SU-DHL-6 (cell line): ENCODE measurements around the gene LGALS9B.
"Not testable (repeated sequence)": the region's sequence is repeated elsewhere in the genome, so short reads cannot be mapped to it uniquely, and the experiment has no call there.

Experiments
- EZH2phosphoT487 ChIP-seq: fragments of 200-600 bp; sonication (generic), shearing (Covaris generic); conservative IDR thresholded peaks from 2 replicates; pipeline ENCODE4 v1.6.1; 2018; ENCODE audit warnings: mild to moderate bottlenecking, antibody characterized with exemption, low read length, moderate library complexity, mixed read lengths
- TF ChIP-seq, protein P1 (sequence below): fragments of 200-600 bp; sonication (generic); IDR thresholded peaks from one replicate; pipeline ENCODE4 v1.5.1; 2017; ENCODE audit warnings: antibody characterized with exemption, mild to moderate bottlenecking, low read length, moderate library complexity; ENCODE audit not compliant: insufficient read depth, poor library complexity, severe bottlenecking

DNA sequence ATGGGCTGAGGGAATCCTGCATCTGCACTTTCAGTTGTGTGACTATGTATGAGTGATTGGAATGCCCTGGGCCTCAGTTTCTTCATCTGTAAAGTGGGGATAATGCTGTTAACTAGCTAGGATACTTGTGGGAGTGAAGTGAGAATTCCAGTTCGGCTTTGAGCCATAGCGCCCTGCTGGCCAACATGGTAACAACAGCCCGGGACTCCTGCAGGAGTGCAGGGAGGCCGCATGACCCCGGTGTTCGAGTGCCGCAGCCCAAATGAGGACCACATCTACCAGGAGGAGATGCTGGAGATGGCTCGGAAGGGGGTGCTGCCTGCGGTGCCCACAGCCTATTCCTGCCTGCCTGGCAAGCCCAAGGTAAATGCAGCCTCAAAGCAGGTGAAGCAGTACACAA, 23.7 kb downstream of the LGALS9B start:
- TF ChIP-seq, protein P1, sequence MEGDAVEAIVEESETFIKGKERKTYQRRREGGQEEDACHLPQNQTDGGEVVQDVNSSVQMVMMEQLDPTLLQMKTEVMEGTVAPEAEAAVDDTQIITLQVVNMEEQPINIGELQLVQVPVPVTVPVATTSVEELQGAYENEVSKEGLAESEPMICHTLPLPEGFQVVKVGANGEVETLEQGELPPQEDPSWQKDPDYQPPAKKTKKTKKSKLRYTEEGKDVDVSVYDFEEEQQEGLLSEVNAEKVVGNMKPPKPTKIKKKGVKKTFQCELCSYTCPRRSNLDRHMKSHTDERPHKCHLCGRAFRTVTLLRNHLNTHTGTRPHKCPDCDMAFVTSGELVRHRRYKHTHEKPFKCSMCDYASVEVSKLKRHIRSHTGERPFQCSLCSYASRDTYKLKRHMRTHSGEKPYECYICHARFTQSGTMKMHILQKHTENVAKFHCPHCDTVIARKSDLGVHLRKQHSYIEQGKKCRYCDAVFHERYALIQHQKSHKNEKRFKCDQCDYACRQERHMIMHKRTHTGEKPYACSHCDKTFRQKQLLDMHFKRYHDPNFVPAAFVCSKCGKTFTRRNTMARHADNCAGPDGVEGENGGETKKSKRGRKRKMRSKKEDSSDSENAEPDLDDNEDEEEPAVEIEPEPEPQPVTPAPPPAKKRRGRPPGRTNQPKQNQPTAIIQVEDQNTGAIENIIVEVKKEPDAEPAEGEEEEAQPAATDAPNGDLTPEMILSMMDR = not testable (repeated sequence)
- TF ChIP-seq EZH2phosphoT487 = not testable (repeated sequence)
